Activated naive CD4-positive, alpha-beta T cell treated with anti-CD3 and anti-CD28 coated beads, Interleukin-2, amount 50 U/mL, for 24 hours (primary cell): ENCODE measurements around the gene HARS2.
"Not testable (repeated sequence)": the region's sequence is repeated elsewhere in the genome, so short reads cannot be mapped to it uniquely, and the experiment has no call there.

Experiments
- H3K27ac Mint-ChIP-seq: one replicate; pipeline ENCODE4 v1.8.0; 2021; ENCODE audit warnings: mild to moderate bottlenecking, mixed read lengths
- H3K27me3 Mint-ChIP-seq: one replicate; pipeline ENCODE4 v1.8.0; 2021; ENCODE audit warnings: mixed read lengths
- H3K36me3 Mint-ChIP-seq: one replicate; pipeline ENCODE4 v1.8.0; 2021; ENCODE audit warnings: mixed read lengths
- H3K4me1 Mint-ChIP-seq: one replicate; pipeline ENCODE4 v1.8.0; 2021; ENCODE audit warnings: mixed read lengths
- H3K4me3 Mint-ChIP-seq: one replicate; pipeline ENCODE4 v1.8.0; 2021; ENCODE audit warnings: mild to moderate bottlenecking, mixed read lengths
- H3K9me3 Mint-ChIP-seq: one replicate; pipeline ENCODE4 v1.8.0; 2021; ENCODE audit warnings: mixed read lengths

Gene HARS2

GRCh38 chr5:140677947-140678346 lies 13.3 kb upstream of the HARS2 start:
- peaks cover 10% of the 10 kb centered on the region for H3K36me3 Mint-ChIP-seq
- no peak overlapping the region for H3K4me3 Mint-ChIP-seq
- H3K27ac Mint-ChIP-seq, result no peak overlapping the region
- no peaks in the 10 kb centered on the region for H3K27me3 Mint-ChIP-seq
- H3K9me3 Mint-ChIP-seq, result no peaks in the 10 kb centered on the region
- H3K4me1 Mint-ChIP-seq, result no peaks in the 10 kb centered on the region

- no peaks in the 10 kb centered on the region for H3K4me1 Mint-ChIP-seq
- no peak overlapping the region for H3K4me3 Mint-ChIP-seq
- H3K27ac Mint-ChIP-seq, result no peak overlapping the region
- H3K9me3 Mint-ChIP-seq, result no peaks in the 10 kb centered on the region
- no peaks in the 10 kb centered on the region for H3K27me3 Mint-ChIP-seq
- peaks cover 9% of the 10 kb centered on the region for H3K36me3 Mint-ChIP-seq
Measured at GRCh38 chr5:140678993-140679392, 12.3 kb upstream of the HARS2 start.

GRCh38 chr5:140690376-140690932 lies 801 bp upstream of the HARS2 start:
- Mint-ChIP-seq H3K36me3 (peaks cover 8% of the 10 kb centered on the region), H3K4me1 (peaks cover 49% of the 10 kb centered on the region), H3K27me3 (no peaks in the 10 kb centered on the region), H3K9me3 (no peaks in the 10 kb centered on the region), H3K27ac (peak overlapping the region; percentile 98), H3K4me3 (peak overlapping the region; percentile 100)

- H3K36me3 Mint-ChIP-seq, result peaks cover 20% of the 10 kb centered on the region
- no peaks in the 10 kb centered on the region for H3K27me3 Mint-ChIP-seq
- no peak overlapping the region for H3K4me3 Mint-ChIP-seq
- peaks cover 36% of the 10 kb centered on the region for H3K4me1 Mint-ChIP-seq
- no peak overlapping the region for H3K27ac Mint-ChIP-seq
- H3K9me3 Mint-ChIP-seq, result no peaks in the 10 kb centered on the region
Measured at GRCh38 chr5:140694276-140694675, 3.0 kb downstream of the HARS2 start.

- no peaks in the 10 kb centered on the region for H3K9me3 Mint-ChIP-seq
- no peaks in the 10 kb centered on the region for H3K27me3 Mint-ChIP-seq
- H3K4me3 Mint-ChIP-seq, result no peak overlapping the region
- no peak overlapping the region for H3K27ac Mint-ChIP-seq
- H3K4me1 Mint-ChIP-seq, result peaks cover 31% of the 10 kb centered on the region
- peaks cover 26% of the 10 kb centered on the region for H3K36me3 Mint-ChIP-seq
Measured at GRCh38 chr5:140696891-140697492, 5.7 kb downstream of the HARS2 start.

GRCh38 chr5:140700177-140701144 lies 9.2 kb downstream of the HARS2 start, which contains the start of gene ZMAT2:
Gene ZMAT2, plus strand, starts transcription at chr5:140700447. Its CDS starts 14 bp downstream, at chr5:140700461.
- H3K4me1 Mint-ChIP-seq, result peaks cover 25% of the 10 kb centered on the region
- H3K27ac Mint-ChIP-seq, result peak within 1 kb of the TSS; percentile 98
- no peaks in the 10 kb centered on the region for H3K9me3 Mint-ChIP-seq
- H3K4me3 Mint-ChIP-seq, result peak within 1 kb of the TSS; percentile 100
- no peaks in the 10 kb centered on the region for H3K27me3 Mint-ChIP-seq
- peaks cover 32% of the 10 kb centered on the region for H3K36me3 Mint-ChIP-seq

GRCh38 chr5:140707812-140708211 lies 16.6 kb downstream of the HARS2 start:
- Mint-ChIP-seq H3K36me3 (peaks cover 13% of the 10 kb centered on the region), H3K9me3 (no peaks in the 10 kb centered on the region), H3K4me3 (no peak overlapping the region), H3K27ac (peak overlapping the region; percentile 19), H3K27me3 (no peaks in the 10 kb centered on the region), H3K4me1 (peaks cover 22% of the 10 kb centered on the region)

GRCh38 chr5:140708787-140709186 lies 17.5 kb downstream of the HARS2 start:
- Mint-ChIP-seq H3K4me1 (peaks cover 28% of the 10 kb centered on the region), H3K36me3 (peaks cover 11% of the 10 kb centered on the region)
- not testable (repeated sequence) for H3K9me3 Mint-ChIP-seq, H3K4me3 Mint-ChIP-seq, H3K27ac Mint-ChIP-seq, H3K27me3 Mint-ChIP-seq

- H3K27me3 Mint-ChIP-seq, result no peaks in the 10 kb centered on the region
- peak overlapping the region; percentile 99 for H3K27ac Mint-ChIP-seq
- peak overlapping the region; percentile 95 for H3K4me3 Mint-ChIP-seq
- H3K36me3 Mint-ChIP-seq, result peaks cover 4% of the 10 kb centered on the region
- no peaks in the 10 kb centered on the region for H3K9me3 Mint-ChIP-seq
- H3K4me1 Mint-ChIP-seq, result peaks cover 30% of the 10 kb centered on the region
Measured at GRCh38 chr5:140710899-140711552, 19.8 kb downstream of the HARS2 start.

- Mint-ChIP-seq H3K9me3 (no peaks in the 10 kb centered on the region), H3K27me3 (no peaks in the 10 kb centered on the region), H3K36me3 (peaks cover 3% of the 10 kb centered on the region), H3K4me3 (peak overlapping the region; percentile 95), H3K27ac (peak overlapping the region; percentile 80), H3K4me1 (peaks cover 30% of the 10 kb centered on the region)
Measured at GRCh38 chr5:140711794-140712193, 20.5 kb downstream of the HARS2 start.

- peaks cover 30% of the 10 kb centered on the region for H3K4me1 Mint-ChIP-seq
- H3K27ac Mint-ChIP-seq, result peak overlapping the region; percentile 69
- H3K4me3 Mint-ChIP-seq, result no peak overlapping the region
- H3K27me3 Mint-ChIP-seq, result no peaks in the 10 kb centered on the region
- H3K9me3 Mint-ChIP-seq, result no peaks in the 10 kb centered on the region
- no peaks in the 10 kb centered on the region for H3K36me3 Mint-ChIP-seq
Measured at GRCh38 chr5:140713562-140714094, 22.4 kb downstream of the HARS2 start.

GRCh38 chr5:140716238-140716637 lies 25.0 kb downstream of the HARS2 start:
- H3K36me3 Mint-ChIP-seq, H3K27ac Mint-ChIP-seq, H3K4me3 Mint-ChIP-seq, H3K9me3 Mint-ChIP-seq, H3K27me3 Mint-ChIP-seq: not testable (repeated sequence)
- peaks cover 17% of the 10 kb centered on the region for H3K4me1 Mint-ChIP-seq

GRCh38 chr5:140718266-140718592 lies 27.0 kb downstream of the HARS2 start:
- H3K4me3 Mint-ChIP-seq, result no peak overlapping the region
- peaks cover 5% of the 10 kb centered on the region for H3K4me1 Mint-ChIP-seq
- no peak overlapping the region for H3K27ac Mint-ChIP-seq

GRCh38 chr5:140720738-140721137 lies 29.5 kb downstream of the HARS2 start:
- not testable (repeated sequence) for H3K4me1 Mint-ChIP-seq, H3K27ac Mint-ChIP-seq, H3K36me3 Mint-ChIP-seq, H3K9me3 Mint-ChIP-seq, H3K27me3 Mint-ChIP-seq, H3K4me3 Mint-ChIP-seq

More at GRCh38 chr5:140718266-140718592, 27.0 kb downstream of the HARS2 start:
- no peaks in the 10 kb centered on the region for H3K36me3 Mint-ChIP-seq
- H3K27me3 Mint-ChIP-seq, result peaks cover 5% of the 10 kb centered on the region
- H3K9me3 Mint-ChIP-seq, result no peaks in the 10 kb centered on the region

GRCh38 chr5:140721395-140721794 lies 30.1 kb downstream of the HARS2 start:
- H3K36me3 Mint-ChIP-seq, H3K27me3 Mint-ChIP-seq, H3K9me3 Mint-ChIP-seq, H3K4me1 Mint-ChIP-seq, H3K4me3 Mint-ChIP-seq, H3K27ac Mint-ChIP-seq: not testable (repeated sequence)
